IMR-90 (cell line): Measurements from ENCODE around the gene RPTOR. TPM values are rescaled to one million over a fixed set of nuclear protein-coding genes. Genes with fewer than 3 reads are reported as not detected.

Source experiments
- RCOR1 ChIP-seq: IDR thresholded peaks from 2 replicates; pipeline ENCODE4 v1.6.1; 2012; ENCODE audit warnings: mild to moderate bottlenecking, low read length, improper control_type of control experiment; ENCODE audit not compliant: insufficient replicate concordance
- SMC3 ChIP-seq: fragments of 150-350 bp; IDR thresholded peaks from 2 replicates; pipeline ENCODE4 v1.6.1; 2016; ENCODE audit warnings: low read depth, mild to moderate bottlenecking, antibody characterized with exemption, low read length, moderate library complexity
- polyA plus RNA-seq, 3 experiments: library from polyadenylated mRNA; depleted of rRNA; stranded (reverse); fragments of >200 nt; gene quantifications; 2 replicates each; pipeline ENCODE4 v1.2.3, GENCODE V29; 2012; ENCODE audit warnings: low replicate concordance in 1 of 3
- total RNA-seq: library from RNA; depleted of rRNA; stranded (reverse); fragments of >200 nt; gene quantifications from 2 replicates; pipeline ENCODE4 v1.2.3, GENCODE V29; 2012
- TF ChIP-seq, protein P1 (sequence below): fragments of 150-350 bp; IDR thresholded peaks from 2 replicates; pipeline ENCODE4 v1.6.1; 2016; ENCODE audit warnings: low read depth, mild to moderate bottlenecking, low read length, moderate library complexity, borderline replicate concordance

RPTOR gene
- total and polyA plus RNA-seq, 2 of the 4 experiments (the other 2 are of a cell fraction), result 10.8 to 14.7 TPM

DNA sequence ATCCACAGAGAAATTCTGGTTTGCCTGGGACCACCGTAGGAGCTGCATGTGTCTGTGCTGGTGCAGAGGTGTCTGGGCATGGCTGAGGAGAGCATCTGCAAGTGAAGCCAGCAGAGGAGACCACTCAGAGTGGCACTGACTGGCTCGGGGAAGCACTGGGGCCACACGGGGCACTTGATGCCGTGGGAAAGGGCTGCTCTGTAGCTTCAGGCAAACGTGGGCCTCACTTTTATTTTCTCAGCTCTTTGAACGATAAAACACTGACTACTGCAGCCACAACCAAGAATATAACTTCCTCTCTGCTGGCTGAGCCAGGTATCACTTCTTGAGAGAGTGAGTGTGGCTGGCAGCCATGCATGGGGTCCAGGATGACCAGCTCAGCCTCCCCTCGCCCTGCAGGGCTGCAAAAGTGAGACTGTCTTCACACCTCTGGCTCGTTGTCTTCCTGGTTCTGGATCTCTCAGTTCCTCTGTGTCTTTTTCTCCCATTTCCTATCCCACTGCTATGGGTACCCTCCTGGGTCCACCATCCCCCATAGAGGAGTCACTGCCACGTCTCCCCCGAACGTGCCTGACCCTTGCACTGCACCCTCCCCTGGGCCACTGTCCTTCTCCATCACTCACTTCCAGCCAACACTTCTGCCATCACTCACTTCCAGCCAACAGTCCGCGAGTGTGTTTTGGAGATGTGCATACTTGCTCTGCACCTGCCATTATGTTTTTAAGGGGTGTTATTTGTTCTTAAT lies 245.6 kb downstream of the RPTOR start (continued):
- TF ChIP-seq, protein P1, sequence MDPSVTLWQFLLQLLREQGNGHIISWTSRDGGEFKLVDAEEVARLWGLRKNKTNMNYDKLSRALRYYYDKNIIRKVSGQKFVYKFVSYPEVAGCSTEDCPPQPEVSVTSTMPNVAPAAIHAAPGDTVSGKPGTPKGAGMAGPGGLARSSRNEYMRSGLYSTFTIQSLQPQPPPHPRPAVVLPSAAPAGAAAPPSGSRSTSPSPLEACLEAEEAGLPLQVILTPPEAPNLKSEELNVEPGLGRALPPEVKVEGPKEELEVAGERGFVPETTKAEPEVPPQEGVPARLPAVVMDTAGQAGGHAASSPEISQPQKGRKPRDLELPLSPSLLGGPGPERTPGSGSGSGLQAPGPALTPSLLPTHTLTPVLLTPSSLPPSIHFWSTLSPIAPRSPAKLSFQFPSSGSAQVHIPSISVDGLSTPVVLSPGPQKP, result no peak
- TF ChIP-seq SMC3 (no peak), RCOR1 (no peak)
